HG03097 (cell line): ENCODE results near the gene ZNF557.

Experiments
- ATAC-seq: cut with Tn5 transposase; IDR thresholded peaks from one replicate; pipeline ENCODE4 v1.9.1; 2021; ENCODE audit not compliant: unreplicated experiment, low FRiP score

Gene ZNF557

GRCh38 chr19:7072541-7072940 lies 3.0 kb downstream of the ZNF557 start:
- no peak for ATAC-seq

GRCh38 chr19:7074705-7075282 lies 5.3 kb downstream of the ZNF557 start:
- ATAC-seq, result no peak

DNA sequence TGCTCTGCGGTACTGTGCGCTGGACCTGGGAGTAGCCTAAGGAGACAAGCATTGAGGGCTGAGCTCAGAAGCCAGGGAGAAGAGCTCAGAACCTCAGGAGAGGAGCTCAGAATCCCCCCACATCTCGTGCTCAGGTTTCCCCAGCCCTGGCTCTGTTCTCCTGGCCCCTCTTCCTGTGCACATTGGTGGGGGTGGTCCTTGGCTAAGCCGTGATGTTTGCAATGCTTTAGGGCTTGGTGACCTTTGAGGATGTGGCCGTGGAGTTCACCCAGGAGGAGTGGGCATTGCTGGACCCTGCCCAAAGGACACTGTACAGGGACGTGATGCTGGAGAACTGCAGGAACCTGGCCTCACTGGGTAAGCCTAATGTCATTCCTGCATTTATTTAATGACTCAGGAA lies 6.6 kb downstream of the ZNF557 start:
- ATAC-seq, result no peak

GRCh38 chr19:7078008-7078407 lies 8.5 kb downstream of the ZNF557 start:
- no peak for ATAC-seq

DNA sequence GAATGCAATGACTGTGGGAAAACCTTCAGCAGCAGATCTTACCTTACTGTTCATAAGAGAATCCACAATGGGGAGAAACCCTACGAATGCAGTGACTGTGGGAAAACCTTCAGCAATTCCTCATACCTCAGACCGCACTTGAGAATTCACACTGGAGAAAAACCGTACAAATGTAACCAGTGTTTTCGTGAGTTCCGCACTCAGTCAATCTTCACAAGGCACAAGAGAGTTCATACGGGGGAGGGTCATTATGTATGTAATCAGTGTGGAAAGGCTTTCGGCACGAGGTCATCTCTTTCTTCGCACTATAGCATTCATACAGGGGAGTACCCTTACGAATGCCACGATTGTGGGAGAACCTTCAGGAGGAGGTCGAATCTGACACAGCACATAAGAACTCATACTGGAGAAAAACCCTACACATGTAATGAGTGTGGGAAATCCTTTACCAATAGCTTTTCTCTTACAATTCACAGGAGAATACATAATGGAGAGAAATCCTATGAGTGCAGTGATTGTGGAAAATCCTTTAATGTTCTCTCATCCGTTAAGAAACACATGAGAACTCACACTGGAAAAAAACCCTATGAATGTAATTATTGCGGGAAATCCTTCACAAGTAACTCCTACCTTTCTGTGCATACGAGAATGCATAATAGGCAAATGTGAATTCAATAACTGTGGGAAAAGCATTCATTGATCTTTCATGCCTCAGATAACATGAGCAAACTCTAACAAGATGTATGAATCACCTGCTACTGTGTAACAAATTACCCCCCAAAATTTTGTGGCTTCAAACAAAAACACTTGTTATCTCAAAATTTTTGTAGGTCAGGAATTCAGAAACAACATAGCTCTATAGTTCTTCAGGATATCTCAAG lies 13.8 kb downstream of the ZNF557 start:
- no peak for ATAC-seq

DNA sequence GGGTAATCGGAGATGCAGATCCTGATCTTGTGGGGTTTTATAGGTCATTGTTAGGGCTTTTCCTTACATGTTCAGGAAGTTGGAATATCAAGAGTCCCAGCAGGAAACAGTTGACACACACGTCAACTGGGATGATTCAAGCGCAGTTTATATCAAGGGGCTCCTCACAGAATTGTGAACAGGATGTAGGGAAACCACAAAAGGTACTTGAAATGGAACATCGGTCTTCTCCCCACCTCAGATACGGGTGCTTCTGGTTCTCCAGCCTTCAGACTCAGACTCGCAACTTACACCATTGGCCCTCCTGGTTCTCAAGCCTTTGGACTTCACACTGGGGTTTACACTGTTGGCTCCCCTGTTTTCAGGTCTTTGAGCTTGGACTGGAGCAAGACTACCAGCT lies 19.5 kb downstream of the ZNF557 start:
- ATAC-seq, result no peak

GRCh38 chr19:7098096-7098495 lies 28.6 kb downstream of the ZNF557 start:
- ATAC-seq, result no peak

- peak; percentile 84 for ATAC-seq
Measured at GRCh38 chr19:7098701-7099596, 29.4 kb downstream of the ZNF557 start.

DNA sequence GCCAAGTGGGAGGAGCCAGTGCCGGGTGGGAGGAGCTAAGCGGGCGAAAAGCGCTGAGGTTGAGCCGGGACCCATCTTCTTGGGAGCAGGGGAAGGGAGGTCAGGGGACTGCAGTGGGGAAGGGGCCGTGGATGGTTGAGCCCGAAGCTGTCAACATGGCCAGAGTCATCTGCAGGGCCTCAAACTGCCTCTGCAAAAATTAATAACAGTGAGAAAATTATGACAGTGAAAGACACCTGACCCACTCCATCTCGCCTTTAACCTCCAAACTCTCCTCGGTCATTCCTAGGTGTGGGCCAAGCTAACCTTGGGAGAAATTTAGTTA lies 30.1 kb downstream of the ZNF557 start:
- ATAC-seq, result no peak

GRCh38 chr19:7101498-7102253 lies 32.2 kb downstream of the ZNF557 start:
- no peak for ATAC-seq

GRCh38 chr19:7104747-7105447 lies 35.4 kb downstream of the ZNF557 start:
- ATAC-seq, result no peak

DNA sequence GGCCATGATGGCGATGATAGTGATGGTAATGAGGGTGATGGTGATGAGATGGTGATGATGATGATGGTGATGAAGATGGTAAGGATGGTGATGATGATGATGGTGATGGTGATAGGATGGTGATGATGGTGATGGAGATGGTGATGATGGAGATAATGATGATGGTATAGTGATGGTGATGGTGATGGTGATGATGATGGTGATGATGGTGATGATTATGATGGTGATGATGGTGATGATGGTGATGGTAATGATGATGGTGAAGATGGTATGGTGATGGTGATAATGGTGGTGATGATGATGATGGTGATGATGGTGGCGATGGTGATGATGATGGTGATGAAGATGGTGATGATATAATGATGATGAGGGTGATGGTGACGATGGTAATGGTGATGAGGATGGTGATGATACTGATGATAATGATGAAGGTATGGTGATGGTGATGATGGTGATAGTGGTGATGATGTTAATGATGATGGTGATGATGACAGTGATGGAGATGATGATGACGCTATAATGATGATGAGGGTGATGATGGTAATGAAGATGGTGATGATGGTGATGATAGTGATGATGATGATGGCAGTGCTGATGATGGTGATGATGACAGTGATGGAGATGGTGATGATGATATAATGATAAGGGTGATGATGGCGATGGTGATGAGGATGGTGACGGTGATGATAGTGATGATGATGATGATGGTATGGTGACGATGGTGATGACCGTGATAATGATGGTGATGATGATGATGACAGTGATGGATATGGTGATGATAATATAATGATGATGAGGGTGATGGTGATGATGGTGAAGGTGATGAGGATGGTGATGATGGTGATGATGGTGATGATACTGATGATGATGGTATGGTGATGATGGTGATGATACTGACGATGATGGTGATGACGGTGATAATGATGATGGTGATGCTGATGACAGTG lies 37.5 kb downstream of the ZNF557 start:
- no peak for ATAC-seq

GRCh38 chr19:7109678-7110289 lies 40.3 kb downstream of the ZNF557 start:
- no peak for ATAC-seq

DNA sequence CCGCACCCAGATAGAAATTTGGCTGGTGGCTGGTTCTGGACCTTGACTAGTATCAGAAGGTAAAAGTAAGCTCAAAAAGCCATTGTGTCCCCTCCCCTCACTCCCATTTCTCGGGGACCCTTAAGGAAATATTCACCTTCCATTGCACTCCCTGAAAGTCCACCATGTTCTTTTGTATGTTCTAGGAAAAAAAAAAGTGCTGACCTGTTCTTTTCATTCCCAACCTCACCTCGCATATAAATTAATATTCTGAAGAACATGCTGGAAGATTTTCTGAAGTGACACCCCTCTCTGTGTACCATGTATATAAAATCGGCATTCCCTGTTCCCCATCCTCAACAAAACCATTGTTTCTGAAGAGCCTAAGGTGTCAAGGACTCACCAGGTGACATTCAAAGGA lies 43.2 kb downstream of the ZNF557 start:
- ATAC-seq, result no peak

DNA sequence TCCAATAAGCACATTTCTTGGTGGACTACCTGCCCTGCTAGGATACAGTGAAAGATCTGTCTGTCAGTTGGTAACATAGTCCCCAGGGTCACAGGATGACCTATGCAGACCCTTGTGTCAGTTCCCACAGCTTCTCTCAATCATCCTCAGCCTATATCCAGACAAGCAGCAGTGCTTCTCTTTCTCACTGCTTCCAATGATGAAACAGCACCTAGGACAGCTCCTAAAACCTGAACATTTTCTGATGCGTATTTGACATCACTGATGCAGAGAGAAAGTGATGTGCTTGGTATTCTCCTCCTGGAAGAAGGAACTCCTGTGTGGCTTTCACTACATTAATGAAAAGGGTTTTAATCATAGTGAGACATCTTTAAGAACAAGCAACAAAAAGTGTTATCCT lies 43.7 kb downstream of the ZNF557 start:
- ATAC-seq, result no peak

DNA sequence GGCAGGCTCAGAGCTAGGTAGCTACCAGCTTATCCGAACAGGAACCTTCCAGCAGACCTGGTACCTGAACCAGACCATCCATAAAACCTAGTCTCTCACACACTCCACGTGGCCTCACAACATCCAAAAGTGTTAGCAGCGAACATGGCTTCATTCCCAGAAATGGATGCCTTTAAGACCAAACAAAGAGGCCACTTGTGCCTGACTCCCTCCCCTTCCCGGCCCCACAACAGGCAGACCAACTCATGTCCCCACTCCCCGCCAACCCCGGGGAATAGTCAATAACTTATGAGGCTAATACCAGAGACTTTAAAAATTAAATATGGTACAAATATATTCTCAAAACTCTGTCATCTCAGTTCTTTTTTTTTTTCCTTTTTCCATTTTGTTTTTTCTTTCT lies 46.2 kb downstream of the ZNF557 start:
- no peak for ATAC-seq

GRCh38 chr19:7117248-7117647 lies 47.7 kb downstream of the ZNF557 start:
- no peak for ATAC-seq

DNA sequence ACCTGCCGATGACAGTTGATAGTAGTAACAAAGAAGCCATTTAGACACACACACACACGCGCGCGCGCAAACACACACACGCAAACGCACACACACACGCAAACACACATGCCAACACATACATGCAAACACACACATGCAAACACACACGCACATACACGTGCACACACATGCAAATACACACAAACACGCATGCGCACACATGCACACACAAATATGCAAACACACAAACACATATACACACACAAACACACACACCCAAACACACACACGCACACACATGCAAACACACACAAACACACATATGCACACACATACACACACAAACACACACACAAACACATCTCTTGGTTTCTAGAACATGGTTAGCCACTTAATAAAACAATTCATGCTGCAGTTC lies 50.1 kb downstream of the ZNF557 start:
- no peak for ATAC-seq

- no peak for ATAC-seq
Measured at GRCh38 chr19:7120499-7120898, 51.0 kb downstream of the ZNF557 start.
